GM12878 (cell line): ENCODE data around the gene PTBP3. TPM values are rescaled to one million over a fixed set of nuclear protein-coding genes. Genes with fewer than 3 reads are reported as not detected.

ENCODE experiments used
- ATAC-seq: fragments of 200-7000 bp; cut with Tn5 transposase; 3 replicates; pipeline ENCODE4 v1.9.1; 2020; ENCODE audit warnings: mild to moderate bottlenecking, moderate library complexity
- BruUV-seq: library from RNA; stranded (reverse); fragments of 400-500 nt; replicated peaks from 2 replicates; lab custom pipeline; 2021; lab: Mats Ljungman, UMichigan
- CTCF ChIA-PET: fragments of 300-600 bp; sonication (Branson Sonifier 250); formaldehyde crosslinking; extraction: SDS; loops from one replicate; lab custom pipeline; 2021; ENCODE audit warnings: inconsistent platforms; lab: Yijun Ruan, JAX
- POLR2A ChIA-PET: fragments of 350-600 bp; formaldehyde crosslinking; extraction: SDS; loops from one replicate; lab custom pipeline; 2021; ENCODE audit warnings: inconsistent platforms; lab: Charles Lee
- RAD21 ChIA-PET: fragments of 300-600 bp; sonication (Branson Sonifier 250); formaldehyde crosslinking; loops from one replicate; lab custom pipeline; 2023; ENCODE audit warnings: antibody characterized with exemption; ENCODE audit not compliant: unreplicated experiment; lab: Charles Lee
- SMC1A ChIA-PET: fragments of 300-600 bp; sonication (Branson Sonifier 250); formaldehyde crosslinking; loops from one replicate; lab custom pipeline; 2023; ENCODE audit not compliant: unreplicated experiment, uncharacterized antibody; lab: Charles Lee
- DNase-seq: peaks from one replicate; pipeline ENCODE4 v3.0.0-alpha.2; 2011; ENCODE audit warnings: low read depth, low spot score
- FAIRE-seq: peaks from 3 replicates; lab custom pipeline; 2011; peaks lifted over from hg19 to GRCh38; lab: Jason Lieb, UNC
- H2AFZ ChIP-seq: 2 replicates; pipeline ENCODE4 v1.6.0; 2011; ENCODE audit warnings: low read depth, low read length, control low read depth; ENCODE audit not compliant: control insufficient read depth
- H3K27ac ChIP-seq: 2 replicates; pipeline ENCODE4 v1.5.1; 2011; ENCODE audit warnings: control low read depth; ENCODE audit not compliant: control insufficient read depth, insufficient read depth
- H3K27me3 ChIP-seq, 2 experiments: replicated peaks in 1 of 2; 2 replicates each; pipeline versions ENCODE4 v1.6.0 to v1.6.1; 2011; ENCODE audit warnings: low read length in 1 of 2; ENCODE audit not compliant: control insufficient read depth in 2 of 2, insufficient read depth in 2 of 2
- H3K36me3 ChIP-seq, 2 experiments: 2 replicates each; pipeline ENCODE4 v1.5.1; 2011; ENCODE audit warnings: low read length in 1 of 2; ENCODE audit not compliant: control insufficient read depth in 2 of 2, insufficient read depth in 2 of 2
- H3K4me1 ChIP-seq: 2 replicates; pipeline ENCODE4 v1.6.1; 2011; ENCODE audit warnings: mild to moderate bottlenecking, low read length, moderate library complexity, mixed read lengths; ENCODE audit not compliant: control insufficient read depth, insufficient read depth
- H3K4me2 ChIP-seq: 2 replicates; pipeline ENCODE4 v1.6.0; 2011; ENCODE audit warnings: control low read depth; ENCODE audit not compliant: control insufficient read depth, insufficient read depth
- H3K4me3 ChIP-seq: fragments of 200-600 bp; sonication (generic); 2 replicates; pipeline ENCODE4 v1.5.1; 2016
- H3K79me2 ChIP-seq: 2 replicates; pipeline ENCODE4 v1.6.0; 2011; ENCODE audit warnings: low read length; ENCODE audit not compliant: control insufficient read depth, insufficient read depth
- H3K9ac ChIP-seq: 2 replicates; pipeline ENCODE4 v1.8.0; 2011; ENCODE audit warnings: low read length, control low read depth, mixed read lengths; ENCODE audit not compliant: control insufficient read depth, insufficient read depth
- H3K9me3 ChIP-seq: replicated peaks from 3 replicates; pipeline ENCODE4 v1.5.1; 2011; ENCODE audit warnings: mild to moderate bottlenecking, low read length; ENCODE audit not compliant: control insufficient read depth, insufficient read depth
- H4K20me1 ChIP-seq: 2 replicates; pipeline ENCODE4 v1.6.0; 2011; ENCODE audit not compliant: control insufficient read depth, insufficient read depth
- BRCA1 ChIP-seq: IDR thresholded peaks from 2 replicates; pipeline ENCODE4 v1.6.1; 2011; ENCODE audit warnings: low read depth, low read length, improper control_type of control experiment
- CEBPB ChIP-seq, 2 experiments: fragments of 150-350 bp in 1 of 2; IDR thresholded peaks; 2 replicates each; pipeline ENCODE4 v1.6.1; 2012 to 2014; ENCODE audit warnings: low read depth in 2 of 2, low read length in 2 of 2, borderline replicate concordance in 1 of 2, inconsistent platforms in 1 of 2
- LARP7 ChIP-seq: fragments of 450-650 bp; IDR thresholded peaks from 2 replicates; pipeline ENCODE4 v1.6.1; 2017; ENCODE audit warnings: mild to moderate bottlenecking
- MTA2 ChIP-seq: fragments of 450-650 bp; IDR thresholded peaks from 2 replicates; pipeline ENCODE4 v1.6.1; 2016; ENCODE audit warnings: low read depth, mild to moderate bottlenecking, moderate library complexity
- NFYA ChIP-seq: IDR thresholded peaks from 2 replicates; pipeline ENCODE4 v1.6.1; 2011; ENCODE audit warnings: low read depth, mild to moderate bottlenecking, low read length, improper control_type of control experiment, borderline replicate concordance
- SMAD1 ChIP-seq: fragments of 450-650 bp; IDR thresholded peaks from 2 replicates; pipeline ENCODE4 v1.6.1; 2018; ENCODE audit warnings: mild to moderate bottlenecking, low read depth; ENCODE audit not compliant: partially characterized antibody
- SMARCA5 ChIP-seq: fragments of 450-650 bp; IDR thresholded peaks from 2 replicates; pipeline ENCODE4 v1.6.1; 2017; ENCODE audit warnings: mild to moderate bottlenecking
- TCF7 ChIP-seq: IDR thresholded peaks from 2 replicates; pipeline ENCODE4 v1.6.1; 2014; ENCODE audit warnings: antibody characterized with exemption, borderline replicate concordance
- WGBS: methylation state at CpG from one replicate; pipeline ENCODE4 v1.1.6; 2016; ENCODE audit warnings: low lambda C conversion rate; ENCODE audit not compliant: insufficient replicate concordance, insufficient coverage; ENCODE audit errors: missing lambda C conversion rate; 5-methylcytosine and 5-hydroxymethylcytosine counted together
- in situ Hi-C: fragments of 300-500 bp; cut with MboI; formaldehyde crosslinking; loops from 9 replicates; pipeline ENCODE4 v1.14.3; 2018; ENCODE audit warnings: mixed read lengths
- intact Hi-C: fragments of 100-400 bp; cut with micrococcal nuclease; formaldehyde crosslinking; loops from one replicate; pipeline ENCODE4 v1.14.2; 2022; ENCODE audit not compliant: unreplicated experiment
- polyA plus RNA-seq, 11 experiments: library from polyadenylated mRNA; depleted of rRNA in 4 of 11; unstranded in 6 of 11; stranded (reverse) in 5 of 11; fragments of >200 nt; fragmentation: Nextera tagmentation in 4 of 11; fragmentation: Illumina TruSeq in 1 of 11; extraction: Ambion mirVana in 4 of 11; extraction: Trizol in 1 of 11; gene quantifications; 1 replicate in 1 of 11; 2 replicates in 10 of 11; pipeline versions ENCODE4 v1.2.1 to v1.2.3, GENCODE V29; 2011 to 2016; ENCODE audit warnings: inconsistent platforms in 2 of 11, missing spikeins in 2 of 11, low read depth in 1 of 11
- total RNA-seq, 4 experiments: library from RNA; depleted of rRNA in 3 of 4; stranded (reverse); fragments of >200 nt in 3 of 4; fragmentation: Illumina TruSeq in 1 of 4; extraction: Trizol in 1 of 4; gene quantifications; 2 replicates each; pipeline versions ENCODE4 v1.2.1 to v1.2.3, GENCODE V29; 2013 to 2021

Gene PTBP3
- total and polyA plus RNA-seq, 10 of the 15 experiments (the other 5 are each of a cell fraction or from before 2014, with no cell fraction given): 12.5 to 104 (median 52.7) TPM

- TF ChIP-seq NFYA: no peak
These were observed 156.9 kb downstream of the PTBP3 start (continued) for GRCh38 chr9:112176524-112176923.

- no peak for TF ChIP-seq BRCA1
- TF ChIP-seq TCF7: no peak
- TF ChIP-seq MTA2: no peak
- no peak for TF ChIP-seq SMAD1
- no peak for TF ChIP-seq LARP7
- no peak for TF ChIP-seq CEBPB (IDR thresholded peaks at IDR 0.05; ENCODE audit: borderline replicate concordance in 1 of 2, low read depth in 2 of 2, low read length in 2 of 2)
- TF ChIP-seq SMARCA5: no peak
- Histone ChIP-seq H3K4me2 (peak overlapping the region; percentile 75), H2AFZ (no peak overlapping the region), H4K20me1 (no peaks in the 10 kb centered on the region), H3K36me3 (no peaks in the 10 kb centered on the region), H3K79me2 (no peaks in the 10 kb centered on the region), H3K27me3 (no peaks in the 10 kb centered on the region; a peak in 1 of 4 replicates), H3K9me3 (no peaks in the 10 kb centered on the region), H3K27ac (no peak overlapping the region), H3K4me1 (peaks cover 10% of the 10 kb centered on the region), H3K9ac (no peak overlapping the region), H3K4me3 (no peak overlapping the region)
- RAD21 ChIA-PET: no interaction called here
- ATAC-seq (no peak), FAIRE-seq (no peak), DNase-seq (no peak)
- POLR2A ChIA-PET: interaction anchor here (0.7 kb wide), 1 partner anchor 135 kb away, joined by 3 read pairs; no protein-coding TSS in a partner anchor
- in situ Hi-C loops: no loop called here
- CTCF ChIA-PET: interaction anchor here (1.4 kb wide), 1 partner anchor 14 kb away, joined by 4 read pairs; no protein-coding TSS in a partner anchor
- 97% methylated on average over 16 of the region's 17 CpGs for WGBS
- SMC1A ChIA-PET: interaction anchor here (1.2 to 1.7 kb wide), 2 partner anchors 11 to 43 kb away, joined by 4 read pairs; no protein-coding TSS in a partner anchor
- intact Hi-C loops: no loop called here
- BruUV-seq: no TSS peak
These were observed 157.6 kb downstream of the PTBP3 start for GRCh38 chr9:112175796-112176315.
